A549 (cell line): ENCODE results near the gene C1QTNF7.

Experiments used
- EP300 ChIP-seq, 2 experiments: fragments of >200 bp; sonication (Bioruptor Twin); formaldehyde crosslinking; IDR thresholded peaks; 2 replicates in 1 of 2; 3 replicates in 1 of 2; pipeline ENCODE4 v1.6.1; 2016 to 2017
- ESRRA ChIP-seq: fragments of 150-350 bp; IDR thresholded peaks from 2 replicates; pipeline ENCODE4 v1.6.1; 2014; ENCODE audit warnings: mild to moderate bottlenecking, low read length, borderline replicate concordance
- FOSL2 ChIP-seq, 2 experiments: fragments of 450-650 bp in 1 of 2; fragments of >200 bp in 1 of 2; sonication (Bioruptor Twin) in 1 of 2; formaldehyde crosslinking; IDR thresholded peaks; 2 replicates each; pipeline versions ENCODE4 v1.5.0 to v1.6.1; 2016 to 2020; ENCODE audit warnings: mild to moderate bottlenecking in 1 of 2, moderate library complexity in 1 of 2
- GATA3 ChIP-seq: IDR thresholded peaks from 2 replicates; pipeline ENCODE4 v1.6.1; 2012; ENCODE audit warnings: borderline replicate concordance
- JUN ChIP-seq, 2 experiments: fragments of >200 bp; sonication (Bioruptor Twin); formaldehyde crosslinking; IDR thresholded peaks; 2 replicates in 1 of 2; 3 replicates in 1 of 2; pipeline ENCODE4 v1.6.1; 2016 to 2017
- KDM5A ChIP-seq: fragments of 200-600 bp; sonication (generic); IDR thresholded peaks from 2 replicates; pipeline ENCODE4 v1.6.1; 2016; ENCODE audit warnings: antibody characterized with exemption, mild to moderate bottlenecking
- MAZ ChIP-seq: fragments of 150-350 bp; IDR thresholded peaks from 2 replicates; pipeline ENCODE4 v1.6.1; 2014; ENCODE audit warnings: antibody characterized with exemption, low read depth, low read length, borderline replicate concordance
- POLR2A ChIP-seq: IDR thresholded peaks from 2 replicates; pipeline ENCODE4 v1.6.1; 2012; ENCODE audit warnings: mild to moderate bottlenecking, low read length
- POLR2AphosphoS2 ChIP-seq: conservative IDR thresholded peaks from 2 replicates; pipeline ENCODE4 v1.6.1; 2012; ENCODE audit warnings: low read length, improper control_type of control experiment, inconsistent platforms
- RAD21 ChIP-seq, 2 experiments: fragments of >200 bp in 1 of 2; sonication (Bioruptor Twin) in 1 of 2; formaldehyde crosslinking in 1 of 2; IDR thresholded peaks in 1 of 2; conservative IDR thresholded peaks in 1 of 2; 2 replicates in 1 of 2; 3 replicates in 1 of 2; pipeline ENCODE4 v1.6.1; 2012 to 2018; ENCODE audit warnings: inconsistent platforms in 1 of 2
- RCOR1 ChIP-seq: fragments of 150-350 bp; IDR thresholded peaks from 2 replicates; pipeline ENCODE4 v1.6.1; 2014; ENCODE audit warnings: antibody characterized with exemption, low read length, low read depth
- SREBF2 ChIP-seq: fragments of 450-650 bp; IDR thresholded peaks from 2 replicates; pipeline ENCODE4 v1.6.1; 2014; ENCODE audit warnings: mild to moderate bottlenecking, moderate library complexity
- ZNF302 ChIP-seq: fragments of 250-450 bp; sonication (Bioruptor Pico); IDR thresholded peaks from 2 replicates; pipeline ENCODE4 v1.9.0; 2021; ENCODE audit warnings: inconsistent platforms, mild to moderate bottlenecking, moderate library complexity
- TF ChIP-seq, protein P1 (sequence below): fragments of >200 bp; sonication (Bioruptor Twin); formaldehyde crosslinking; IDR thresholded peaks from 3 replicates; pipeline ENCODE4 v1.5.1; 2016

DNA sequence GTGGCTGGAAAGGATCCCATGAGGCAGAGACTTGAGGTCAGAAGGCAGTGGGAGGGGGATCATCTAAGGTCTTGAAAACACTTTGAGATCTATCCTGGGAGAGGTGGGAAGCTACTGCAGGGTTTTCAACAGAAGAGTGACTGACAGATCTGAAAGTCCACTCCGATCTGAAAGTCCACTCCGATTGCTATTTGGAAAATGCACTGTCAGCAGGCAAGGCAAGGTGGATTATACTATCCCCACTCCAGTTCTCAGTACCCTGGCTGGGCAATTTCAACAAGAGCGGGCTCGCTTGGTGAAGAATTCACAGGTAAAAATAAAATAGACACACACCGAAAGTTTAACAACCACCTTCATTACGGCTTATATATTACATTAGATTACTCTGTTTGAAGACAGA is 42.3 kb upstream of the C1QTNF7 start:
- TF ChIP-seq, protein P1, sequence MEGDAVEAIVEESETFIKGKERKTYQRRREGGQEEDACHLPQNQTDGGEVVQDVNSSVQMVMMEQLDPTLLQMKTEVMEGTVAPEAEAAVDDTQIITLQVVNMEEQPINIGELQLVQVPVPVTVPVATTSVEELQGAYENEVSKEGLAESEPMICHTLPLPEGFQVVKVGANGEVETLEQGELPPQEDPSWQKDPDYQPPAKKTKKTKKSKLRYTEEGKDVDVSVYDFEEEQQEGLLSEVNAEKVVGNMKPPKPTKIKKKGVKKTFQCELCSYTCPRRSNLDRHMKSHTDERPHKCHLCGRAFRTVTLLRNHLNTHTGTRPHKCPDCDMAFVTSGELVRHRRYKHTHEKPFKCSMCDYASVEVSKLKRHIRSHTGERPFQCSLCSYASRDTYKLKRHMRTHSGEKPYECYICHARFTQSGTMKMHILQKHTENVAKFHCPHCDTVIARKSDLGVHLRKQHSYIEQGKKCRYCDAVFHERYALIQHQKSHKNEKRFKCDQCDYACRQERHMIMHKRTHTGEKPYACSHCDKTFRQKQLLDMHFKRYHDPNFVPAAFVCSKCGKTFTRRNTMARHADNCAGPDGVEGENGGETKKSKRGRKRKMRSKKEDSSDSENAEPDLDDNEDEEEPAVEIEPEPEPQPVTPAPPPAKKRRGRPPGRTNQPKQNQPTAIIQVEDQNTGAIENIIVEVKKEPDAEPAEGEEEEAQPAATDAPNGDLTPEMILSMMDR, result no peak
- TF ChIP-seq FOSL2 (IDR thresholded peaks at IDR 0.05), result no peak
- no peak for TF ChIP-seq FOSL2 (CRISPR knock-in tag; IDR thresholded peaks at IDR 0.05)
- no peak for TF ChIP-seq ESRRA
- TF ChIP-seq KDM5A, result no peak
- no peak for TF ChIP-seq GATA3
- TF ChIP-seq JUN (IDR thresholded peaks at IDR 0.05), result no peak
- no peak for TF ChIP-seq POLR2A
- no peak for TF ChIP-seq POLR2AphosphoS2
- TF ChIP-seq RAD21 (conservative IDR thresholded peaks at IDR 0.05 in 1 of 2, IDR thresholded peaks at IDR 0.05 in 1 of 2), result no peak
- TF ChIP-seq RCOR1, result no peak
- no peak for TF ChIP-seq SREBF2
- TF ChIP-seq EP300 (IDR thresholded peaks at IDR 0.05), result no peak
- TF ChIP-seq ZNF302 (CRISPR knock-in tag), result no peak
- TF ChIP-seq MAZ, result no peak
